HG03064 (cell line): Measurements from ENCODE around the gene GPR132.
"Not testable (repeated sequence)": the region's sequence is repeated elsewhere in the genome, so short reads cannot be mapped to it uniquely, and the experiment has no call there.

Experiments
- ATAC-seq: cut with Tn5 transposase; IDR thresholded peaks from one replicate; pipeline ENCODE4 v1.9.1; 2021; ENCODE audit warnings: low read depth; ENCODE audit not compliant: unreplicated experiment

The GPR132 gene

DNA sequence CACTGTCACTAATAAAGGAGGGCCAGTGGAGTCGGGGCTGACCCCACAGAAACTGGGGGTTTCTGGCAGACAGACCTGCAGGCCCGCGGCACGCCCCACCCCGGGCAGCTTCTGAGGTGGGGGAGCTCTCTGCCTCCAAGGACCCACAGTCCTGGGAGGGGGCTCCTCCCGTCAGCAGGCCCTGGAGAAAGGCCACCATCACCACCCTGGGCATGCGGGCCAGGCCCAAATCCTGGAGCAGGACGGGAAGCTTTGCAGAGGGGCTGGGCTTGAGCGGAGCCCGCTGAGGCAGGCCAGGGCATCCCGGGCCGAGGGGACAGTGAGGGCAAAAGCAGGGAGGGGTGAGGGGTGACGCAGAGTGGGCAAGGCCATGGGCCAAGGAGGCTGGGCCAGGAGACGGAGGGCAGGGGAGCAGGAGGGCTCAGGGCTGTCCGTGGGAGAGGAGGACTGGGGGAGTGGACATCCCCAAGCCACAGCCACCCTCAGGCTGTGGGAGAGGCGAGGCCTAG lies 11.1 kb upstream of the GPR132 start:
- no peak for ATAC-seq

DNA sequence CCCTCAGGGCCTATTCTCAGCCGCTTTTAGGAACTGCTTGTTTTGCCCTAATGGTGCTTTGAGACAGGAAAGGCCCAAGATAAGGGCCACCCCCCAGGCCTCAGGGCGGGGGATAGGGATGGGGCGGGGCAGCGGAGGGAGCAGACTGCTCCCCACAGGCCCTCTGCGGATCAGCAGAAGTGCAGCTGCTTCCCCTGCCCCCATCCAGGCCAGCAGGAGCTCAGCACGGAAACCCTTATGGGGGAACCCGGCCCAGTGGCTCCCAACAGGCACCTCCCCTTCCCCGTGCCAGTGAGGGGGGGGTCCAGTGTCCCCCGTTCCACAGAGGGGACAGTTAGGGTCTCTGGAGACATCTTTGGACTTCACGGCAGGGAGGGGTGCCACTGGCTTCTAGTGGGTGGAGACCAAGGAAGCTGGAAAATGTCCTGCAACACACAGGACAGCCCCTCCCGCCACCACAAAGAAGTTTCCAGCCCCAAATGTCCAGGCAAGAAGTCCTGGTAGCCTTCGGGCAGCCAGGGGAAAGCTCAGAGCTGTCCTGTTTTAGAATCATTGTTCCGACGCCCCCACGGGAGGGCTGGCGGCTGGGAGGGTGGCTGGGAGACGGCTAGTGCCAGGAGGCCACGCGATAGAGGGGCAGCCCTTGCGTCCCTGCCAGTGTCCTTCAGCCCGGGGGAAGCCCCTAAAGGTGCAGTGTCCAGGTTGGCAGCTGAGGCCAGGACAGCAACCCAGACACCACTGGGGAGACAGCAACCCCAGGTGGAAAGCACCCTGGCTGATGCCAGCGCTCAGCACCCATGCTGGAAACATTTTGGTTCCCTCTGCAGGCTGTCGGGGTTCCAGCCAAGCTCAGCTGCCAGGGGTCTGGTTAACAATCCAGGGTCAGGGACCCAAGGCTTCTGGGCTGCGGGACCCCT lies 10.4 kb upstream of the GPR132 start:
- no peak for ATAC-seq

DNA sequence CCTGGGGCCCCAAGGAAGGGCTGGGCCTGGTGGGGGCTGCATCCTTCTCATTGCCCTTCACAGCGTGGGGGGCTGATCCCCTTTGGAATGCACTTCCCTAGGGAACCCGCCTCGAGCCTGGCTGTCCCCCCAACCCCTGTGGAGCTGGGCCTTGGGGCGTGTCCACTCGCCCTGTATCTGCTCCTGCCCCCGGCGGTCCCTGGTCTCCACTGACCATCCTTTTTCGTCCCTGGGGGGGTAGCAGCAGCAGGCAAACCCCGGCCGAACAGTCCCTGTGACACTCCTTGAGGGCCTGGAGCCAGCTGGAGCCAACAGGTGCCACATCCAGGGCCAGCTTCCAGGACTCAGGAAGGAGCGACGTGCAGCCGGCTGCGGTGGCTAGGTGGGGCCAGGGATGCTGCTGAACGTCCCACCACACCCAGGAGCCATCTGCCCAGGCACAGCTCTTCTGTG lies 9.4 kb upstream of the GPR132 start:
- ATAC-seq: no peak

DNA sequence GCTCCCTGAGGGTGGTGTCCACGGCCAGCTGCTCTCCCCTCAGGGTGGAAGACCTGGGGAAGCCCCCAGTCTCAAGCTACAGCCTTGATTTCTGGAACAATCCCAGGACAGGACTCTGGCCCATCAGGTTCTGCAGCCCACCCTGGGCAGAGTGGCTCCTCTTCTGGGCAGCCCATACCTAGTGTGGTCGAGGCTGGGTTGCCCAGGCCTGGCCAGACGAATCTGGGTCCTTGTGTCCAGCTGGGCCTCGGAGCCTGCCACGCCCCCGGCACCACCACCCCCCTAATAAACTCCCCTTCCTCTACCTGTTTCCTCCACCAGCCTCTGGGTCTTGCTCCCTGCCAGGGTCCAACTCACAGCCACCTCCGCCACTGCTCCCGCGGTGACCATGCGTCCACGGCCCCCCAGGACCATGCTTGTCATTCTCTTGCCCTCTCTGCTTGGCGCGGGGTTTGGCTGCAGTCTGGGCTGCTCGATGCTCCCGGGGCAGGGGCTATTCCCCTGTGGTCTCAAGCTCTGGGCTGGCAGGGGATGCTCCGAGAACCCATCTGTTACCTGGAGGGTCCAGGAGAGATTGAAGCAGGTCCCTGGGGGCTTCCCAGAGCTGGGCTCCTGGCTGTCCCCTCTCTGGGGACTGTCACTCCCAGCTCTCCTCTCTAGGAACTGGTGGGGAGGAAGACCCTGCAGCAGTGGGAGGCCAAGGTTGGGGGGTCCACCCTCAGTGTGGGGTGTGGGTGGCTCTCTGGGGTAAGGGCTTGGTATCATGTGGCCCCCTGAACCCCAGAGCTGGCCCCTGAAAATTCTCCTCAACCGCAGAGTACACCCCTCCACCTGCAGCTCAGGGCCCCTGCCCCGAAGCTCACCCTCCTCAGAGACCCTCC lies 8.7 kb upstream of the GPR132 start:
- no peak for ATAC-seq

DNA sequence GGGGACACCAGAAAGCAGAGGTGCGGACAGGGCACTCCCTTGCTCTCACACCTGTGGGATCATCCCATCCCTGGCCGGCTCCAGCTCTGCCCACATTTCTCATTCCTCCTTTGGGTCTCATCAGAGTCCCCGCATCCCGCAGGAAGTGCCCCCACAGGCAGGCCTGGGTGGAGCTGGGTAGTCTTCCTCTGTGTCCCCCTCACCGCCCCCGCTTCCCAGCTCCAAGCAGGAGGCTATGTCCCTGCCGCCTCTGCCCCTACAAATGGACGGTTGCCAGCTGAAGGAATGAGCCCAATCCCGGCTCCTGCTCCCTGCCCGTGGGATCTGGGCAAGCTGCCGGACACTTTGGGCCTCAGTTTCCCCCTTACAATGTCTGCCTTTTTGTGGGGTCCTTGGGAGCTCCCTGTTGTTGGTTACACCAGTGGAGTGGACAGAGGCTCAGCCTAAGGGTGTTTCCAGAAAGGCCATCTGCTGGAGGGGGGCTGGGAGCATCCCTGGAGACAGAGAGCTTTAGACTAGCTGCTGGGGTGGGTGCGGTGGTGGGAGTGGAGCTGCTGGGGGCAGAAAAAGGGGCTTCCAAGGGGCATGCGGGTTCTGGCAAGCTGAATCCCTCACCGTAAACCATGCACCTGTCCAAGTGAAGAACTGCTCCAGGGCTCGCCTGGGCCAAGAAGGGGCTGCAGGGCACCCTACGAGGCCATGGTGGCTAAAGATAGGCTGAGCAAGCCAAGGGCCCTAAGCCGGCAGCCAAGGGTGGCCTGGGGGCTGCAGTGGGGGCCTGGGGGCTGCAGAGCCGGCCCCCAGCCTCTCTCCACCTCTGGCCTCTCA lies 7.9 kb upstream of the GPR132 start:
- ATAC-seq: no peak

DNA sequence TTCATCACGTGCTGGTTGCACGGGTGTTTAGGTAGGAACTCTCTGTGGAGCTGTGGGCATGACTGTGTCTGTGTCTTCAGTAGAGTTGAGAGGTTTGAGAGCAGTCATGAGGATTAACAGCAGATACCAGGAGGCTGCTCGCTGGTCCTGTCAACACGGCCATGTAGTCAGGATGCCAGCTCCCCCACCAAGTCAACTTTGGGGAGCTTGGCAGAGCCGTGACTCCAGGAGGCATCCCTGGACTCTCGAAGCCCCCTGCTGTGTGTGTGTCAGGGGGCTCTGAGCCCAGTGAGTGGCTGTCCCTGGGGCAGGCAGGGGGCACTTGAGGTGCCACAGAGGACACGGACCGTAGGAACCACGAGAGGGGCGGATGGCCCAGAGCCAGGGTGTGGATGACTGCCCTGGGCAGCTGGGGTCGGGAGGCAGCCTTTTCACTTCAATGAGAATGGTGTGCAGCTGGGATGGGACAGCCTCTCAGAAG lies 7.2 kb upstream of the GPR132 start:
- ATAC-seq: no peak

DNA sequence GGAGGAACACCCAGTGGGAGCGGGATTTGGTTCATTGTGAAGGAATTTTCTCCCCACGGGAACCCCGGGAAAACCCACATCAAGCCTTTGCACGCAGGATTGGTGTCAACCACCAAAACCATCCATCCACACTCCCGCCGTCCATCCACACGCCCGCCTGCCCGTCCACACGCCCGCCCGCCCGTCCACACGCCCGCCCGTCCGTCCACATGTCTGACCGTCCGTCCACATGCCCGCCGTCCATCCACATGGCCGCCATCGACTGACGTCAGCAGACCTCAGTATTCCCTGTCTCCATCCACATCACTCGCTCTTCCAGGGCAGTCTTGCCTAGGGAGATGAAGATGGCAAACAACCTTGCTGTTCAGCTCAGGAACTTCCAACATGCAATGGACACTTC lies 6.7 kb upstream of the GPR132 start:
- no peak for ATAC-seq

DNA sequence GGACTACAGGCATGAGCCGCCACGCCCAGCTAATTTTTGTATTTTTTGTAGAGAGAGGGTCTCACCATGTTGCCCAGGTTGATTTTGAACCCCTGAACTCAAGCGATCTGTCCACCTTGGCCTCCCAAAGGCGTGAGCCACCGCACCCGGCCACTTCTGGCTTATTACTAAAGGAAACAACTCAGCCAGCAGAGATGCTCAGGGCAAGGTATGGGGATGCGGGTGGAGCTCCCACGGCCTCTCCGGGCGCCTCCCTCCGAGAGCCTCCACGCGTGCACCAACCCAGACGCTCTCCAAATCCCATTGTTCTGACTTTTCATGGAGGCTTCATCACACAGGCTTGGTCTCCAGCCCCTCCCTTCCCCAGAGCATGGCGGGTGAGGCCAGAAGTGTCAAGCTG lies 6.1 kb upstream of the GPR132 start:
- no peak for ATAC-seq

DNA sequence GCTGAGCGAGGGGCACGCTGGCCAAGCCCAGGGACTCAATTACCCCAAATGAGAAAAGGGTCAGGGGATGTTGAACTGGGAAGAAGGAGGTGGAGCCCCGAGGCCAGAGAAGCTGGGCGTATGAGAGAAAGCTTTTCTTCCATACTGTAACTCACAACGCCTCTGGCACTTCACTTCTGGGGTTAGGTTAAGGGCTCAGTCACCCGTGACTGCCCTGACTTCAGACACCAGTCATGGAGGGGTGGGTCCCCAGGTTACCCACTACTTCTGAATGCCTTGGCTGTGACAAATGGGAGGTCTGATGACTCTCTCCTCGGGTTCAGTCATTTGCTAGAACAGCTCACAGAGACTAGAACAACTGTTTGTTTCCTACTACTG lies 5.5 kb upstream of the GPR132 start:
- no peak for ATAC-seq

DNA sequence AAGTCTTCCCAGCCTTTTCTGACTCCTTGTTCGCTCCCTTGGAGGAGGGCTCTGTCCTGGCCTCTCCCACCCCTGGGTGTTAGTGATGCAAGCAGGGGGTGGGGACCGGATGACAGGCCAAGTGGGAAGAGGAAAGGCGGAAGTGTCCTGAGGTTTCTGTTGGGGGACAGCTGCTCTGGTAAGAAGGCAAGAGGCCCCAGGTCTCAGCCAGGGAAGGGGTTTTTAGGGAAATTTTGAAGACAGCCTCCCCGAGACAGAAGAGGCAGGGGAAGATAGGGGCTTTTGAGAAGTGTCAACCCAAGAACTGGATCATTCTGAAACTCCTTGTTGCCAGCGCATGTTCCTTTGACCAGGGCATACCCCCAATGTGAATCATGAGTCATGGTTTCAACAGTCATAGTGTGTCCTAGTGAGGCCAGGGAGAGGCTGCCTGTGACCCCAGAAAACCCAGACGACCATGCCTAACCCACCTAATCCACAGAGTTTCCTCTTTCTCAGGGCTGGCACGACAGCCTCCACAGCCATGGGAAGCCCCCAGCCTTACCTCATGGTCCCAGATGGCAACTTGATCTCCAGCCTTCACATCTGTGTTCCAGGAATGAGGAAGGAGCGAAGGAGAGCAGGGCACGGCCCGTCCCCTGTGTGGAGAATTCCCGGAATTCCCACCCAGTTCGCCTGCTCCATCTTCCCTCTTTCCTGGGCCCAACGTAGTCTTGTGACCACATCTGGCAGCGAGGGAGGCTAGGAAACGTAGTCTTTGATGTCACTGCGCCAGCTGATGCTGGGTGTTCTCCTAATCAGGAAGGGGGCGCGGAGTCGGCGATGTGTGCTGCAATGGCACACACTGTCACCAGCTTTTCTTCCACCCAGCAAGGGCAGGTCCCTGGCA lies 4.9 kb upstream of the GPR132 start:
- ATAC-seq: peak; percentile 37

DNA sequence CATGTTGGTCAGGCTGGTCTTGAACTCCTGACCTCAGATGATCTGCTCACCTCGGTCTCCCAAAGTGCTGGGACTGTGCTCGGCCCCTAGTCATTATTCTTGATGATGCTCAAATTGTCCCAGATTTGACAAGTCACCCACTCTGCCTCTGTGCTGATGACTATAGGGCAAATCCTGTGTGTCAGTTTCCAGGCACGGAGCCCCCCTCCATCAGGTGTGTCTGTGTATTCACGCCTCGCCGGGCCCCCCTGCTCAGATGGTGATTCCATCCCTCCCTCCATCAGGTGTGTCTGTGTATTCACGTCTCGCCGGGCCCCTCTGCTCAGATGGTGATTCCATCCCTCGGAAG lies 4.3 kb upstream of the GPR132 start:
- ATAC-seq: no peak

DNA sequence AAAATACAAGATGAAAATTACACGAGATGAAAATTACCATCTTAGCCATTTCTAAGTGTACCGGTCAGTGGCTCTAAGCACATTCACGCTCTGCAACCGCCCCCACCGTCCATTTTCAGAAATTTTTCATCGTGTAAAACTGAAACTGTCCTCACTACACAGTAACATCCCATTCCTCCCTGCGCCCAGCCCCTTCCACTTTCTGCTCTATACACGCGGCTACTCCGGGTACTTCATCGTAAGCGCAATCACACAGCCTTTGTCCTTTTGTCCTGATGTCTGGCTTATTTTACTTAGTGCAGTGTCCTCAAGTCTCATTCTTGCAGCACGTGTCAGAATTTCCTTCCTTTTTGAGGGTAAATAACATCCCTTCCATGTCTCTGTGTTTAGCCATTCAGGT lies 3.6 kb upstream of the GPR132 start:
- ATAC-seq: no peak

DNA sequence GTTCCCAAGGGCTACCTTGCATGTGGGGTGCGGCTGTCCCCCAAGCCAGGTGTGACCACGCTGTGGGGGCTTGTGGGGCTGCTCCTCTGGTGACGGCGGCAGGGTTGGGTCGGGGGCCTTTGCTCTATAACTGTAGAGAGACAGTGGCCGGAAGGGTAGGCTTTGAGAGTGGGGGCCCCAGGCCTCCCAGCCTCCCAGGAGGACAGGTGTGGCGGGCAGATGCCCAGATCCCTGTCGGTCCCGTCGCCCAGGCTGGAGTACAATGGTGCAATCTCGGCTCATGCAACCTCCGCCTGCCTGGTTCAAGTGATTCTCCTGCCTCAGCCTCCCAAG lies 2.7 kb upstream of the GPR132 start:
- ATAC-seq: no peak

DNA sequence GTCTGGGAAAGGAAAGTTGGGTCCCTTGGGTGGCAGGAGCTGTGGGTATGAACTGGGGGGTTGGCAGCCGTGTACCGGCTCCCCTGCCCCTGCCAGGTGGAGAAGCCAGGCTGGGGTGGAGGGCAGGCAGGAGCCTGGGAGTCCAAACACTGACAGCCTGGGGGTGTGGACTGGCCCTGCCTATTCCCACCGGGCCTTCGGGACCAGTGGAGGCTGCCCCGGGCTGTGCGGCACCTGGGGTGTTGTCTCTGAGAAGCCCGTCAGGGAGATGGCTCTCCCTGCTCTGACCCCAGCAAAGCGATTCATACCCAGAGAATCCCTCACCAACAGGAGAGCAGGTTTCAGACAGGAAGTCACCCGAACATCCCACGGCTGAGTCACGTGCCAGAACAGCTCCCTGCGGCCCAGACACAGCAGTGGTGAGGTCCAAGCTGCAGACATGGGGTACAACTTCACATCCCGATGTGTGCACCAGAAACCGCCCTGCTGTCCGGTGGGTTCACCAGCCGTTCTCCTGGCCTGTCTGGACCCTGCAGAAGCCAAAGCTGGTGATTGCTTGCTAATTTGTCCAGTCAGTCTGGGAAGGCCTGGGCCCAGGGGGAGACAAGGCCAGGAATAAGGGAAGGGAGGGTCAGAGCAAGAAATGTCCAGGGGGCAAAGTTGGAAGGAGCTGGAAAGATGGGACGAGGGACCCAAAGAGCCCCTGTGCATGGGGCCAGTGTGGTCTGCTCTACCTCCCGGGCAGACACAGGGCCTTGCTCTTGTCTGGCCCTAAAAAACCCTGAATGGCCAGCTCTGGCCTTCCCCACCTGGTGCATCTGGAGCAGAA lies 2.1 kb upstream of the GPR132 start:
- no peak for ATAC-seq

DNA sequence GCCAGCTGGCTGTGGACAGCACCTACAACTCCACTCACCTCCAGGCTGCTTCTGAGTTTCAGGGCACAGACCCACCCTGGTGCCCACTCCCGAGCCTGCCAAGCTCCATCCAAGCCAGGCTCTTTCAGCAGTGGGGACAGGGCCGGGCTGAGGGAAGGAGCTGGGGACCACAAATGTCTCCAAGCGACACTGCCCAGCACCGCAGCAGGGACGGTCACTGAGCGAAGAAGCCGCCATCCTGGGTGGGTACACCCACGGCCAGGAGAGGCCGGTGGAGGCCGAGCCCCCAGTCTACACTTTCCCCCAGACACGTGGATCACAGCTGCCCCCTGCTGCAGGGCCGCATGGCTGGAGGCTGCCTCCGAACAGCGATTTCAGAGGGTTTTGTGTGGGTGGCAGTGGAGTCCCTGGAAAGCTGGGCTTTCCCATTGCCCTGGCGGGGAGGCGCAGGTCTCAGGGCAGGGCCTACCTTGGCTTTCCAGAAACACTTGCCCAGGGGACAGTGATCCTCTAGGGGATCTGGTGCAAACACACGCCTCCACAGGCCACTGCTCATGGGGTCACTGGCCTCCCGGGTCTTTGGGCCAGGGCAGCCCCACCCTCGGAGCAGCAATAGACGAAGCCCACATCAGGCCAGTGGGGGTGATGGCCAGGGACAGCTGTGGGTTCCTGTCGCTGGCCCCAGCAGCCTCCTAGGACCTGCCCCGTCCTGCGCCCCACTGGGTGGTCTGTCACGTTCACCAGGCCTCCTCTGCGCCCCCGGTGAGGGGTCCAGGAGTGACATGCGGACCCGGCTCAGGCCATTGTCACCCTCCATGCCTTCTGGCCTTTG lies 1.2 kb upstream of the GPR132 start:
- no peak for ATAC-seq

DNA sequence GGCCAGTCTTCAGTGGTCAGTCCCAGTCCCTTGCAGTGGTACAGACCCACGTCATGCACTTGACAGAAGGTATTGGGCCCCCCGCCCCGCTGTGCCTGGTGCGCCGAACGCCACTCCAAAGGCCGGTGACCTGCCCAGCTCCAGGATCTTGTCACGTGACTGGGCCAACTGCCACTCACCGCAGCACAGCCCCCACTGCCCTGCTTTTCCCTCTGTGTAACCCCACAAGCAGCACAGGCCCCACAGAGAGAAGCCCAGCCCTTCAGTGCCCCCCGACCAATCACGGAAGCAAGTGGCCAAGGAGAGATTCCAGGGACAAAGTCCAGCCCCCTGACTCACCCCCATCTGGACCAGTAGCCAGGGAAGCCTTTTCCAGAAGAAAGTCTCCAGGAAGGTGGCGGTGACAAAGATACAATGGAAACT lies 498 bp downstream of the GPR132 start:
- ATAC-seq: no peak

DNA sequence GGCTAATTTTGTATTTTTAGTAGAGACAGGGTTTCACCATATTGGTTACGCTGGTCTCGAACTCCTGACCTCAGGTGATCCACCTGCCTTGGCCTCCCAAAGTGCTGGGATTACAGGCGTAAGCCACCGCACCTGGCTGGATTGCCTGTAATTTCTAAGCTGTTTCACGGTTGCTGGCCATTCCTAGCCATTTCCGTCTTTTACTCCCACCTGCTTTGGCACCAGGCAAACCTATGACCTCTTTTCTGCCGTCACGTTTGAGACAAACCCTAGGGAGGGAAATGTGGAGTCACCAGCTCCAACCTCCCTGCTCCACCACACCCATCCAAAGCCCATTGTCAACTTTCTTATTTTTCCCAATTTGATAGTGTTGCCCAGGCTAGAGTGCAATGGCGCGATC lies 1.2 kb downstream of the GPR132 start:
- no peak for ATAC-seq

DNA sequence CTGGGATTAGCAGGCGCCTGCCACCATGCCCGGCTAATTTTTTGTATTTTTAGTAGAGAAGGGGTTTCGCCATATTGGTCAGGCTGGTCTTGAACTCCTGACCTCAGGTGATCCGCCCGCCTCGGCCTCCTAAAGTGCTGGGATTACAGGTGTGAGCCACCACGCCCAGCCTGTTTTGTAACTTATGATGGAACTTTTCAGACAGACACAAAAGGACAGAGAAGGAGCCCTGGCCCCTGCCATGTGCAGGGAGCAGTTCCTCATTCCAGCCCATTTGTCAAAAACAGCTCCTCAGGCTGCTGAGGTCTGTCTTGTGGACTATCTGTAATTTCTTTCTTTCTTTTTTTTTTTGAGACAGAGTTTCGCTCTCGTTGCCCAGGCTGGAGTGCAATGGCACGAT lies 1.7 kb downstream of the GPR132 start:
- not testable (repeated sequence) for ATAC-seq
